WTC11 (cell line): ENCODE results near the gene HOXB13. TPM values are rescaled to one million over a fixed set of nuclear protein-coding genes. Genes with fewer than 3 reads are reported as not detected.
A peak's percentile ranks its signal among the peaks of the same experiment; 100 is the strongest.

Experiments
- ATAC-seq: fragments of 200-7000 bp; cut with Tn5 transposase; 2 replicates; pipeline ENCODE4 v1.10.0; 2021; ENCODE audit warnings: mild to moderate bottlenecking, moderate library complexity
- CTCF ChIA-PET: fragments of 300-600 bp; sonication (Branson Sonifier 250); formaldehyde crosslinking; loops from one replicate; lab custom pipeline; 2021; ENCODE audit warnings: antibody characterized with exemption; lab: Charles Lee
- POLR2A ChIA-PET: fragments of 350-600 bp; sonication (Branson Sonifier 250); formaldehyde crosslinking; loops from one replicate; lab custom pipeline; 2021; ENCODE audit warnings: antibody characterized with exemption; lab: Charles Lee
- DNase-seq: peaks from one replicate; pipeline ENCODE4 v3.0.0; 2021; ENCODE audit warnings: low spot score
- H3K27ac Mint-ChIP-seq: 2 replicates; pipeline ENCODE4 v1.8.0; 2021; ENCODE audit warnings: mixed read lengths
- H3K27me3 Mint-ChIP-seq: 2 replicates; pipeline ENCODE4 v1.8.0; 2021; ENCODE audit warnings: low read depth, mild to moderate bottlenecking, moderate library complexity, mixed read lengths
- H3K36me3 Mint-ChIP-seq: 2 replicates; pipeline ENCODE4 v1.8.0; 2021; ENCODE audit warnings: mixed read lengths
- H3K4me1 Mint-ChIP-seq: 2 replicates; pipeline ENCODE4 v1.8.0; 2022; ENCODE audit warnings: mixed read lengths
- H3K4me3 Mint-ChIP-seq: 2 replicates; pipeline ENCODE4 v1.8.0; 2021; ENCODE audit warnings: mild to moderate bottlenecking, moderate library complexity, mixed read lengths
- H3K9me3 Mint-ChIP-seq: 2 replicates; pipeline ENCODE4 v1.8.0; 2021; ENCODE audit warnings: mixed read lengths
- ATF3 ChIP-seq: sonication (generic); formaldehyde crosslinking; conservative IDR thresholded peaks from 2 replicates; pipeline ENCODE4 v1.8.1; 2022; ENCODE audit warnings: mild to moderate bottlenecking, missing genetic modification reagents
- CTCF ChIP-seq: fragments of 200-600 bp; IDR thresholded peaks from 2 replicates; pipeline ENCODE4 v1.8.0; 2022; ENCODE audit warnings: antibody characterized with exemption
- E2F1 ChIP-seq: sonication (generic); formaldehyde crosslinking; IDR thresholded peaks from 2 replicates; pipeline ENCODE4 v1.8.0; 2022; ENCODE audit warnings: mild to moderate bottlenecking, missing genetic modification reagents
- E2F5 ChIP-seq: sonication (generic); formaldehyde crosslinking; IDR thresholded peaks from 2 replicates; pipeline ENCODE4 v1.8.1; 2022; ENCODE audit warnings: mild to moderate bottlenecking, moderate library complexity, missing genetic modification reagents
- EMX1 ChIP-seq: fragments of 250-450 bp; sonication (Bioruptor Pico); IDR thresholded peaks from 2 replicates; pipeline ENCODE4 v1.8.0; 2021; ENCODE audit warnings: mild to moderate bottlenecking
- FOXP1 ChIP-seq: sonication (generic); formaldehyde crosslinking; IDR thresholded peaks from 2 replicates; pipeline ENCODE4 v1.8.0; 2022; ENCODE audit warnings: missing genetic modification reagents, mild to moderate bottlenecking, moderate library complexity, borderline replicate concordance
- GRHL2 ChIP-seq: fragments of 250-450 bp; sonication (Bioruptor Pico); IDR thresholded peaks from 2 replicates; pipeline ENCODE4 v1.8.0; 2022; ENCODE audit warnings: mild to moderate bottlenecking, moderate library complexity; ENCODE audit not compliant: insufficient replicate concordance, severe bottlenecking
- MLX ChIP-seq: sonication (generic); formaldehyde crosslinking; IDR thresholded peaks from 2 replicates; pipeline ENCODE4 v1.8.1; 2023; ENCODE audit warnings: mild to moderate bottlenecking, missing genetic modification reagents, moderate library complexity
- NFE2L1 ChIP-seq: sonication (generic); formaldehyde crosslinking; IDR thresholded peaks from 2 replicates; pipeline ENCODE4 v1.8.1; 2023; ENCODE audit warnings: missing genetic modification reagents
- PREB ChIP-seq: sonication (generic); formaldehyde crosslinking; IDR thresholded peaks from 2 replicates; pipeline ENCODE4 v1.8.1; 2022; ENCODE audit warnings: mild to moderate bottlenecking, missing genetic modification reagents, moderate library complexity, borderline replicate concordance
- PRRX2 ChIP-seq: fragments of 250-450 bp; sonication (Bioruptor Pico); IDR thresholded peaks from 2 replicates; pipeline ENCODE4 v1.8.0; 2021; ENCODE audit warnings: mild to moderate bottlenecking
- RELA ChIP-seq: sonication (generic); formaldehyde crosslinking; IDR thresholded peaks from 2 replicates; pipeline ENCODE4 v1.8.1; 2022; ENCODE audit warnings: missing genetic modification reagents, mild to moderate bottlenecking, borderline replicate concordance
- RORB ChIP-seq: fragments of 250-450 bp; sonication (Bioruptor Pico); IDR thresholded peaks from 2 replicates; pipeline ENCODE4 v1.9.0; 2021; ENCODE audit warnings: mild to moderate bottlenecking
- SMAD3 ChIP-seq: sonication (generic); formaldehyde crosslinking; IDR thresholded peaks from 2 replicates; pipeline ENCODE4 v1.8.0; 2022; ENCODE audit warnings: missing genetic modification reagents, mild to moderate bottlenecking, borderline replicate concordance
- USF1 ChIP-seq: sonication (generic); formaldehyde crosslinking; IDR thresholded peaks from 2 replicates; pipeline ENCODE4 v1.8.0; 2022; ENCODE audit warnings: mild to moderate bottlenecking, missing genetic modification reagents
- ZMAT4 ChIP-seq: fragments of 250-450 bp; sonication (Bioruptor Pico); IDR thresholded peaks from 2 replicates; pipeline ENCODE4 v1.9.0; 2021; ENCODE audit warnings: mild to moderate bottlenecking
- ZNF423 ChIP-seq: fragments of 250-450 bp; sonication (Bioruptor Pico); IDR thresholded peaks from 2 replicates; pipeline ENCODE4 v2.1.2; 2022; ENCODE audit warnings: mild to moderate bottlenecking, moderate library complexity
- total RNA-seq: library from RNA; stranded (reverse); gene quantifications from 3 replicates; pipeline ENCODE4 v1.2.3, GENCODE V29; 2021

HOXB13 gene
- total RNA-seq, 1 experiment from 2014 or later, result 2.8 TPM

GRCh38 chr17:48725288-48726064 lies 3.1 kb downstream of the HOXB13 start:
- ChIA-PET POLR2A (interaction anchor here (1.4 kb wide), 1 partner anchor 677 kb away, joined by 4 read pairs; the partner anchor contains the start of gene NFE2L1), CTCF (interaction anchor here (0.6 to 10.9 kb wide), 29 partner anchors 10 to 184 kb away, joined by 3 to 218 read pairs (median 7); partner anchors contain the start of genes ATP5MC1 and TTLL6)
- no peaks in the 10 kb centered on the region for H3K36me3 Mint-ChIP-seq
- ATAC-seq, result no peak
- no peak for DNase-seq
- no peaks in the 10 kb centered on the region for H3K9me3 Mint-ChIP-seq
- peak overlapping the region; percentile 33 for H3K4me3 Mint-ChIP-seq
- no peak for TF ChIP-seq EMX1 (CRISPR knock-in tag)
- TF ChIP-seq GRHL2 (CRISPR knock-in tag), result peak; percentile 88
- H3K4me1 Mint-ChIP-seq, result peaks cover 50% of the 10 kb centered on the region
- peaks cover 100% of the 10 kb centered on the region for H3K27me3 Mint-ChIP-seq
- no peak overlapping the region for H3K27ac Mint-ChIP-seq

- CTCF ChIA-PET, result interaction anchor here (0.6 to 10.9 kb wide), 35 partner anchors 10 to 204 kb away, joined by 3 to 218 read pairs (median 6); partner anchors contain the start of genes ATP5MC1 and TTLL6
- POLR2A ChIA-PET, result interaction anchor here (1.4 kb wide), 1 partner anchor 677 kb away, joined by 4 read pairs; the partner anchor contains the start of gene NFE2L1
- DNase-seq (no peak), ATAC-seq (no peak)
- H3K9me3 Mint-ChIP-seq, result no peaks in the 10 kb centered on the region
- peaks cover 100% of the 10 kb centered on the region for H3K27me3 Mint-ChIP-seq
- H3K27ac Mint-ChIP-seq, result no peak overlapping the region
- H3K36me3 Mint-ChIP-seq, result no peaks in the 10 kb centered on the region
- peak overlapping the region; percentile 70 for H3K4me3 Mint-ChIP-seq
- TF ChIP-seq CTCF, result no peak
- TF ChIP-seq FOXP1 (CRISPR knock-in tag), result no peak
- no peak for TF ChIP-seq PRRX2 (CRISPR knock-in tag)
- no peak for TF ChIP-seq USF1
- no peak for TF ChIP-seq ZMAT4 (CRISPR knock-in tag)
- no peak for TF ChIP-seq NFE2L1 (CRISPR knock-in tag)
- no peak for TF ChIP-seq PREB (CRISPR knock-in tag)
- TF ChIP-seq SMAD3, result no peak
- TF ChIP-seq ATF3 (CRISPR knock-in tag), result no peak
- TF ChIP-seq ZNF423 (CRISPR knock-in tag), result no peak
- no peak for TF ChIP-seq RORB (CRISPR knock-in tag)
- TF ChIP-seq RELA, result no peak
- peaks cover 51% of the 10 kb centered on the region for H3K4me1 Mint-ChIP-seq
These were observed 3.6 kb downstream of the HOXB13 start for GRCh38 chr17:48725004-48725287.

- H3K4me1 Mint-ChIP-seq, result peaks cover 50% of the 10 kb centered on the region
- DNase-seq, result peak; percentile 86
- ATAC-seq, result no peak
- H3K9me3 Mint-ChIP-seq, result no peaks in the 10 kb centered on the region
- no peak overlapping the region for H3K27ac Mint-ChIP-seq
- no peak for TF ChIP-seq ATF3 (CRISPR knock-in tag)
- peak; percentile 49; the same call in 1 of the 2 replicates for TF ChIP-seq CTCF
- TF ChIP-seq MLX (CRISPR knock-in tag), result no peak
- no peak for TF ChIP-seq E2F1 (CRISPR knock-in tag)
- no peak for TF ChIP-seq E2F5 (CRISPR knock-in tag)
- no peak for TF ChIP-seq PRRX2 (CRISPR knock-in tag)
- peaks cover 100% of the 10 kb centered on the region for H3K27me3 Mint-ChIP-seq
- ChIA-PET POLR2A (interaction anchor here (0.9 to 1.4 kb wide), 4 partner anchors 67 to 676 kb away, joined by 3 to 4 read pairs (median 4); partner anchors contain the start of gene NFE2L1), CTCF (interaction anchor here (0.6 to 10.9 kb wide), 60 partner anchors 11 to 307 kb away, joined by 3 to 218 read pairs (median 5); partner anchors contain the start of genes ATP5MC1, HOXB5 and TTLL6)
- H3K36me3 Mint-ChIP-seq, result no peaks in the 10 kb centered on the region
- peak overlapping the region; percentile 70 for H3K4me3 Mint-ChIP-seq
These were observed 4.1 kb downstream of the HOXB13 start for GRCh38 chr17:48724251-48725003.
